CD4-positive, alpha-beta memory T cell (primary cell): Measurements from ENCODE around the gene SCAP. TPM values are rescaled to one million over a fixed set of nuclear protein-coding genes. Genes with fewer than 3 reads are reported as not detected.
A peak's percentile ranks its signal among the peaks of the same experiment; 100 is the strongest.

Experiments used
- CTCF ChIA-PET: fragments of 350-600 bp; sonication (Branson Sonifier 250); formaldehyde crosslinking; loops from one replicate; lab custom pipeline; 2021; ENCODE audit warnings: inconsistent platforms; ENCODE audit not compliant: partially characterized antibody; lab: Charles Lee
- POLR2A ChIA-PET: fragments of 350-600 bp; sonication (Branson Sonifier 250); formaldehyde crosslinking; loops from one replicate; lab custom pipeline; 2021; ENCODE audit not compliant: partially characterized antibody; lab: Charles Lee
- DNase-seq, 5 donors: peaks; one replicate each; pipeline versions ENCODE4 v3.0.0 to v3.0.0-alpha.2; 2020 to 2022; ENCODE audit warnings: mixed read lengths in 1 of 5
- H3K27ac ChIP-seq: one replicate; pipeline ENCODE4 v1.7.0; 2013; ENCODE audit warnings: low read depth, low read length
- H3K27me3 ChIP-seq: 2 replicates; pipeline ENCODE4 v1.7.0; 2013; ENCODE audit warnings: mild to moderate bottlenecking, low read length, moderate library complexity; ENCODE audit not compliant: insufficient read depth
- H3K36me3 ChIP-seq: 2 replicates; pipeline ENCODE4 v1.7.0; 2013; ENCODE audit warnings: mild to moderate bottlenecking, low read length, moderate library complexity; ENCODE audit not compliant: insufficient read depth
- H3K4me1 ChIP-seq: 2 replicates; pipeline ENCODE4 v1.7.0; 2013; ENCODE audit warnings: mild to moderate bottlenecking, low read length, moderate library complexity; ENCODE audit not compliant: insufficient read depth
- H3K4me3 ChIP-seq, 2 donors: one replicate each; pipeline ENCODE4 v1.7.0; 2013; ENCODE audit warnings: low read length in 2 of 2, mild to moderate bottlenecking in 1 of 2
- H3K9me3 ChIP-seq, 2 donors: one replicate each; pipeline ENCODE4 v1.7.0; 2013; ENCODE audit warnings: low read length in 2 of 2, control low read depth in 1 of 2; ENCODE audit not compliant: control insufficient read depth in 1 of 2
- H3K27ac Mint-ChIP-seq, 7 donors: one replicate each; pipeline ENCODE4 v1.8.0; 2020 to 2021; ENCODE audit warnings: mixed read lengths in 7 of 7, mild to moderate bottlenecking in 6 of 7, inconsistent platforms in 3 of 7, moderate library complexity in 3 of 7
- H3K27me3 Mint-ChIP-seq, 2 donors: one replicate each; pipeline ENCODE4 v1.8.0; 2020 to 2021; ENCODE audit warnings: mixed read lengths in 2 of 2
- H3K36me3 Mint-ChIP-seq, 2 donors: one replicate each; pipeline ENCODE4 v1.8.0; 2020 to 2021; ENCODE audit warnings: mixed read lengths in 2 of 2, inconsistent platforms in 1 of 2, mild to moderate bottlenecking in 1 of 2
- H3K4me1 Mint-ChIP-seq, 4 donors: one replicate each; pipeline ENCODE4 v1.8.0; 2020 to 2021; ENCODE audit warnings: mixed read lengths in 4 of 4, mild to moderate bottlenecking in 1 of 4
- H3K4me3 Mint-ChIP-seq, 8 donors: one replicate each; pipeline ENCODE4 v1.8.0; 2020 to 2021; ENCODE audit warnings: mixed read lengths in 8 of 8, mild to moderate bottlenecking in 7 of 8, moderate library complexity in 6 of 8, inconsistent platforms in 3 of 8
- H3K9me3 Mint-ChIP-seq, 8 donors: one replicate each; pipeline ENCODE4 v1.8.0; 2020 to 2021; ENCODE audit warnings: mixed read lengths in 8 of 8, mild to moderate bottlenecking in 5 of 8, inconsistent platforms in 3 of 8, moderate library complexity in 1 of 8
- intact Hi-C: fragments of 100-400 bp; cut with micrococcal nuclease; formaldehyde crosslinking; loops from one replicate; pipeline ENCODE4 v1.15.1; 2023
- polyA plus RNA-seq, 2 donors: library from polyadenylated mRNA; unstranded; fragments of 300-500 nt; fragmentation: Illumina TruSeq; gene quantifications; one replicate each; pipeline ENCODE4 v1.2.3, GENCODE V29; 2021
- total RNA-seq, 2 experiments: library from RNA; stranded (reverse); gene quantifications; one replicate each; pipeline ENCODE4 v1.2.3, GENCODE V29; 2021

The SCAP gene
- total and polyA plus RNA-seq, 4 experiments from 2014 or later, result 37.7 to 88.1 (median 71.0) TPM

DNA sequence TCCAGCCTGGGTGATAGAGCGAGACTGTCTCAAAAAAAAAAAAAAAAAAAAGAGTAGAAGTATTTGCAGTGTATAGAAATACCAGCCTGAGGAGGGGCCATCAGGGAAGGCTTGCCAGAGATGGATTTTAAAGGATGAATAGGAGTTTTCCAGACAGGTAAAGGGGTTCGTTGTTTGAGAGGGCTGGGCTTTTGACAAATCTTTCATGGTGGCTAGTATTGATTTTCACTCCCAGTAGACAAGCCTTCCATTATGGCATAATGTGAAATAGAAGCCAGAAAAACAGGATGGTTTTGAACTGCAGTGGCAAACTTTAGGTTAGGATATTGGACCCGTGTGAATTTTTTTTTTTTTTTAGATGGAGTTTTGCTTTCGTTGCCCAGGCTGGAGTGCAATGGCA is 91.3 kb downstream of the SCAP start:
- ChIA-PET CTCF (no interaction called here), POLR2A (no interaction called here)
- H3K27ac ChIP-seq, result no peak overlapping the region
- Mint-ChIP-seq H3K4me3 (no peak overlapping the region), H3K27ac (peak overlapping the region in 1 of 7 donors; percentile 64), H3K27me3 (no peaks in the 10 kb centered on the region), H3K36me3 (peaks cover 4 to 30% of the 10 kb centered on the region in 2 donors), H3K9me3 (peaks cover 0 to 2% (median 0%) of the 10 kb centered on the region in 8 donors), H3K4me1 (peaks cover 35 to 68% (median 51%) of the 10 kb centered on the region in 4 donors)
- DNase-seq, result no peak
- no peak overlapping the region for H3K4me3 ChIP-seq
- no peaks in the 10 kb centered on the region for H3K9me3 ChIP-seq
- H3K4me1 ChIP-seq, result peaks cover 36% of the 10 kb centered on the region
- H3K27me3 ChIP-seq, result no peaks in the 10 kb centered on the region
- H3K36me3 ChIP-seq, result no peaks in the 10 kb centered on the region
- intact Hi-C loops, result no loop called here

DNA sequence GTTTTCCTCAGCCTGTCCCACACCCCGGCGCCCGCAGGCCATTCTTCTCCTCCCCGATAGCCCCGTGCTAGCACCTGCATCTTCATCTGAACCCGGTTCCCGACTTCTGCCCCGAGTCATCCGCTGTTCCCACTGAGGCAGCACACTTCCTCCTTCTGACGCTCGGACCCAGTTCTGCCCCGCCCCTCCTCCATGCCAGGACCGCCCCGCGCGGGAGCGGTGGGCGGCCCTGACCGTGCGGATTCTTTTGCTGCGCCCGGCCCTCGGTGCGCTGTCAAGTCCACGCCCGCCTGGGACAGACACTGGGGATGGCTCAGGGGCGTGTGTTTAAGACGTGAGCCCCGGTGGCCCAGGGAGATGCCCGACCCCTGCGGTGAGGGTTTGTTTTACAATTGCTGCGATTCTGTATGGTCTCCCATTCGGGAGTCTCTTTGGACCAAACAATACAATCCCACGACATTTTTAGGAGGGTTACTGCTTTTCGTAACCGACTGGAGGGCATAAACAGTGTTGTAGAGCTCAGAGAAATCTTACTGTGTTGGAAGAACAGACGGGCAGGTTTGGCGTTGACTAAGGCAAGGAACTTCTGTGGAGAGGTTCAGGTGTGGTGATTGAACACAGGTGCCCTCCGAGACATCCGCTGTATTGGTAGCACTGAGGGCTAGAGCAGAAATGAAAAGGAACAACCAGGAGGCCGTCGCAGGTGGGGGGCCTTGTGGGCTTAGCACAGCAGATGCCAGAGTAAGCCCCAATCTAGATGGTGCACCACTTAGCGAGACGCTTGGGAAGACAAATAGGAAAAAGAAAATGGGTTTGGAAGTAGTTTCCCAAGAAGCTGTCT is 94.2 kb downstream of the SCAP start:
- intact Hi-C loops, result loop anchor here (2.0 kb wide), 4 partner anchors 39 to 421 kb away; partner anchors contain the start of genes DHX30, SETD2 and SMARCC1
- Histone ChIP-seq H3K27me3 (no peaks in the 10 kb centered on the region), H3K36me3 (no peaks in the 10 kb centered on the region), H3K4me1 (peaks cover 43% of the 10 kb centered on the region), H3K9me3 (no peaks in the 10 kb centered on the region), H3K27ac (peak overlapping the region; percentile 90), H3K4me3 (peak overlapping the region; percentile 88 to 97)
- Mint-ChIP-seq H3K27me3 (no peaks in the 10 kb centered on the region), H3K4me3 (peak overlapping the region; percentile 99), H3K36me3 (peaks cover 4 to 18% of the 10 kb centered on the region in 2 donors), H3K4me1 (peaks cover 30 to 65% (median 46%) of the 10 kb centered on the region in 4 donors), H3K9me3 (peaks cover 0 to 2% (median 0%) of the 10 kb centered on the region in 8 donors), H3K27ac (peak overlapping the region; percentile 95 to 100 (median 100))
- DNase-seq, result peak; percentile 48 to 77 (median 52)
- POLR2A ChIA-PET, result interaction anchor here (0.9 to 1.8 kb wide), 8 partner anchors 19 to 536 kb away, joined by 3 to 9 read pairs (median 4); partner anchors contain the start of genes DHX30, ELP6, KIF9 and KLHL18
- CTCF ChIA-PET, result interaction anchor here (1.1 to 1.6 kb wide), 4 partner anchors 11 to 216 kb away, joined by 3 to 5 read pairs (median 4); no protein-coding TSS in a partner anchor

DNA sequence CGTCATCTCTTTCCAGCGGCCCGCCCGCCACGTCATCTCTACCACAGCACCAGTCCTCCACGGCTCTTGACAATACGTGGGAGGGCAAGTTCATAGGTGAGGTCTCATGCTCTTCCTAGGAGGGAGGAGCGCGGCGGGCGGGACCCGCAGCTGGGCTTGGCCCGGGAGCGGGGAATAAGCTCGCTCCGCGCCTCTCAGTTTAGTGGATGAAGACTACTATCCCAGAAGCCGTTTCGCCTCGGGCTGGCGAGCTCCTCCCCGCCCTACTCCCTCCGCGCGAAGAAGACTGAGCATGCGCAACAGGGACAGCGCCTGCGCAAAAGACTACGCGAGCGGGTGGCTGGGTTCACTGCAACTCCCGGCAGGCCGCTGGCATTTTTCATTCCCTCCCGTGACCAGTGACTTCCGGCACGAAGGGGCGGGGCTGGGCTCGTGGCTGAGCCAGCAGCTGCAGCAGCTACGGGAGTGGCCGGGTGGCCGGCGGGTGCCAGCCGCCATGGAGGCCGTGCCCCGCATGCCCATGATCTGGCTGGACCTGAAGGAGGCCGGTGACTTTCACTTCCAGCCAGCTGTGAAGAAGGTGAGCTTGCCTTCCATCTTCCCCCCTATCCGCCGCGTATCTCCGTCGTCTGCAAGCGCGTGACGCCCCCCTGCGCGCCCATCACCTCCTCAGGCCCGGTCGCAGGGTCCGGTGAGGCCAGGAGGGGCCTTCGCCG is 95.0 kb downstream of the SCAP start, which contains the start of gene PTPN23:
TSS of gene PTPN23 (plus strand) at position 421 of the 716 bp plus-strand sequence. CDS start at position 497, 76 bp downstream.
- Histone ChIP-seq H3K36me3 (no peaks in the 10 kb centered on the region), H3K9me3 (no peaks in the 10 kb centered on the region), H3K4me3 (peak within 1 kb of the TSS; percentile 88 to 97), H3K4me1 (peaks cover 43% of the 10 kb centered on the region), H3K27ac (peak within 1 kb of the TSS; percentile 90), H3K27me3 (no peaks in the 10 kb centered on the region)
- Mint-ChIP-seq H3K4me3 (peak within 1 kb of the TSS; percentile 99), H3K9me3 (peaks cover 0 to 2% (median 0%) of the 10 kb centered on the region in 8 donors), H3K36me3 (peaks cover 3 to 15% of the 10 kb centered on the region in 2 donors), H3K4me1 (peaks cover 26 to 59% (median 40%) of the 10 kb centered on the region in 4 donors), H3K27ac (peak within 1 kb of the TSS; percentile 95 to 100 (median 100)), H3K27me3 (no peaks in the 10 kb centered on the region)
- intact Hi-C loops, result loop anchor here (1.0 to 2.0 kb wide), 8 partner anchors 40 to 422 kb away; partner anchors contain the start of genes DHX30, ELP6, KIF9 and KLHL18
- ChIA-PET POLR2A (interaction anchor here (0.5 to 1.8 kb wide), 15 partner anchors 9 to 1062 kb away, joined by 3 to 16 read pairs (median 4); partner anchors contain the start of genes DHX30, ELP6, KIF9 and KLHL18), CTCF (interaction anchor here (1.0 to 1.6 kb wide), 5 partner anchors 9 to 215 kb away, joined by 4 to 7 read pairs (median 5); no protein-coding TSS in a partner anchor)
- peak; percentile 98 to 99 (median 98) for DNase-seq

DNA sequence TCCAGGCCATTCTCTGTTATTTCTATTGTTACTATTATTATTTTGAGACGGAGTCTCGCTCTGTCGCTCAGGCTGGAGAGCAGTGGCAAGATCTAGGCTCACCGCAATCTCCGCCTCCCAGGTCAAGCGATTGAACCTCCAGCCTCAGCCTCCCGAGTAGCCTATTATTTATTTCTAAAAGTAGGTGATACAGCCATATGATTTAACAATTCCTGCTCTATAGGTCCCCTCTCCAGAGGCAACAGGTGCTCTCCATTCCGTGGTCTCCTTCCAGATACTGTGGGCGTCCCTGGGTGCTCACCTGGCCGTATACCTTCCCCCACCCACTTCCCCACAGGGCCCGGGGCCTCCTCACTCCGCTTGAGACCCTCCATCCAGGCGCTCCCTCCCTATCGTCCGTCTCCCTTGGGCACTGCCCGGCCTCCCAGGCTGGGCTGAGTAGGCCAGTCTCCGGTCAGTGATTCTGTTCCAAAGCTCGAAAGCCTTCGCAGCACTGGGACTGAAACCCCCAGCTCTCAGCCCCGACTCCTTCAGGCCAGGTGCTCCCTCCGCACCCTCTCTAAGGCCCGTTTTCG is 95.6 kb downstream of the SCAP start:
- Mint-ChIP-seq H3K4me3 (peak overlapping the region; percentile 99), H3K9me3 (peaks cover 0 to 2% (median 0%) of the 10 kb centered on the region in 8 donors), H3K27ac (peak overlapping the region; percentile 95 to 100 (median 100)), H3K4me1 (peaks cover 23 to 52% (median 37%) of the 10 kb centered on the region in 4 donors), H3K27me3 (no peaks in the 10 kb centered on the region), H3K36me3 (peaks cover 0 to 15% of the 10 kb centered on the region in 2 donors)
- DNase-seq, result no peak
- H3K4me1 ChIP-seq, result peaks cover 42% of the 10 kb centered on the region
- ChIA-PET POLR2A (interaction anchor here (0.5 to 1.8 kb wide), 14 partner anchors 9 to 1063 kb away, joined by 3 to 16 read pairs (median 4); partner anchors contain the start of genes ELP6, KIF9, KLHL18 and NBEAL2), CTCF (interaction anchor here (1.0 to 1.6 kb wide), 5 partner anchors 9 to 214 kb away, joined by 4 to 7 read pairs (median 5); no protein-coding TSS in a partner anchor)
- no peaks in the 10 kb centered on the region for H3K27me3 ChIP-seq
- intact Hi-C loops, result loop anchor here (1.0 to 2.0 kb wide), 8 partner anchors 41 to 423 kb away; partner anchors contain the start of genes DHX30, ELP6, KIF9 and KLHL18
- peak overlapping the region; percentile 88 to 97 for H3K4me3 ChIP-seq
- H3K27ac ChIP-seq, result peak overlapping the region; percentile 90
- no peaks in the 10 kb centered on the region for H3K9me3 ChIP-seq
- no peaks in the 10 kb centered on the region for H3K36me3 ChIP-seq

DNA sequence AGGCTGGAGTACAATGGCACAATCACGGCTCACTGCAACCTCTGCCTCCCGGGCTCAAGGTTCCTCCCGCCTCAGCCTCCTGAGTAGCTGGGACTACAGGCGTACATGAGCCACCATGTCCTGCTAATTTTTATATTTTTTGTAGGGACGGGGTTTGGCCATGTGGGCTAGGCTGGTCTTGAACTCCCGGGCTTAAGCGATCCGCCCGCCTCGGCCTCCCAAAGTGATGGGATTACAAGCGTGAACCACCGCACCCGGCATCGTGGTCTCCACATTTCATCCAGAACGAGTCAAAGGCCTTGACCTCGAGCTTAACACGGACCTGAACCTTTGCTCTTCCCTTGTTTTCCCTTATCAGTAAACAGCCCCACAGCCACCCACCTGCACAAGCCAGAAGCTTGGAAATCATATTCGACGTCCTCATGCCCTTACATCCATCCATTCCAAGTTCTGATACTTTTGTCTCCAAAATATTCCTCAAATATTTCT is 96.3 kb downstream of the SCAP start:
- peaks cover 0 to 2% (median 0%) of the 10 kb centered on the region in 8 donors for H3K9me3 Mint-ChIP-seq
- POLR2A ChIA-PET, result interaction anchor here (1.2 to 1.7 kb wide), 3 partner anchors 8 to 215 kb away, joined by 4 to 16 read pairs (median 6); partner anchors contain the start of genes SCAP and SETD2
- H3K27ac ChIP-seq, result peak overlapping the region; percentile 90
- H3K36me3 ChIP-seq, result no peaks in the 10 kb centered on the region
- intact Hi-C loops, result no loop called here
- H3K36me3 Mint-ChIP-seq, result peaks cover 0 to 13% of the 10 kb centered on the region in 2 donors
- H3K4me3 ChIP-seq, result peak overlapping the region; percentile 88 to 97
- H3K4me1 ChIP-seq, result peaks cover 40% of the 10 kb centered on the region
- CTCF ChIA-PET, result no interaction called here
- no peak for DNase-seq
- peak overlapping the region; percentile 95 to 100 (median 100) for H3K27ac Mint-ChIP-seq
- no peaks in the 10 kb centered on the region for H3K27me3 Mint-ChIP-seq
- H3K9me3 ChIP-seq, result no peaks in the 10 kb centered on the region
- H3K4me3 Mint-ChIP-seq, result peak overlapping the region; percentile 77 to 99 (median 99)
- no peaks in the 10 kb centered on the region for H3K27me3 ChIP-seq
- peaks cover 23 to 49% (median 35%) of the 10 kb centered on the region in 4 donors for H3K4me1 Mint-ChIP-seq

DNA sequence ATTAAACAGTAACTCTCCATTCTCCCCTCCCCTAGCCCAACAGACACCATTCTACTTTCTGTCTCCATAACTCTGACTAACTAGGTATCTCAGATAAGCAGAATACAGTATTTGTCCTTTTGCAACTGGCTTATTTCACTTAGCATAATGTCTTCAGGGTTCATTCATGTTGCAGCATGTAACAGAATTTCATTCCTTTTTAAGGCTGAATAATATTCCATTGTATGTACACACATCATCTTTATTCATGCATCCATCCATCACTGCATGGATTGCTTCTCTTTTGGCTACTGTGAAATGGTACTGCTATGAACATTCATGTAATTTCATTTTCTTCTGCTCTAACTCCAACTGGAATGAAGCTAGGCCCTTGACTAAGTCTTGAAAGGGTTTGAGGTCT is 96.9 kb downstream of the SCAP start:
- Mint-ChIP-seq H3K27ac (peak overlapping the region in 4 of 7 donors; percentile 29 to 100 (median 39)), H3K4me1 (peaks cover 23 to 48% (median 34%) of the 10 kb centered on the region in 4 donors), H3K4me3 (peak overlapping the region in 3 of 8 donors; percentile 25 to 51 (median 35)), H3K9me3 (peaks cover 0 to 2% (median 0%) of the 10 kb centered on the region in 8 donors), H3K27me3 (no peaks in the 10 kb centered on the region), H3K36me3 (peaks cover 0 to 13% of the 10 kb centered on the region in 2 donors)
- DNase-seq, result no peak
- no peak overlapping the region for H3K4me3 ChIP-seq
- H3K27ac ChIP-seq, result no peak overlapping the region
- no peaks in the 10 kb centered on the region for H3K27me3 ChIP-seq
- H3K4me1 ChIP-seq, result peaks cover 40% of the 10 kb centered on the region
- intact Hi-C loops, result no loop called here
- ChIA-PET POLR2A (no interaction called here), CTCF (interaction anchor here (1.5 kb wide), 1 partner anchor 10 kb away, joined by 6 read pairs; no protein-coding TSS in a partner anchor)
- no peaks in the 10 kb centered on the region for H3K9me3 ChIP-seq
- no peaks in the 10 kb centered on the region for H3K36me3 ChIP-seq
